HEK293 (cell line): Measurements from ENCODE around the gene HIF3A.

Source experiments
- CTCF ChIA-PET: fragments of 350-600 bp; formaldehyde crosslinking; extraction: SDS; loops from one replicate; lab custom pipeline; 2021; ENCODE audit warnings: antibody characterized with exemption; lab: Yijun Ruan, JAX
- POLR2A ChIA-PET: fragments of 300-600 bp; formaldehyde crosslinking; extraction: SDS; loops from one replicate; lab custom pipeline; 2020; ENCODE audit warnings: antibody characterized with exemption, inconsistent platforms; lab: Yijun Ruan, JAX
- H3K27ac ChIP-seq: fragments of 200-500 bp; sonication (Bioruptor generic); 2 replicates; pipeline ENCODE4 v1.5.1; 2014; ENCODE audit warnings: low read depth, low read length, control low read depth, inconsistent platforms; ENCODE audit errors: extremely low read depth
- H3K36me3 ChIP-seq, 2 experiments: fragments of 200-500 bp in 1 of 2; sonication (Bioruptor generic) in 1 of 2; 1 replicate in 1 of 2; 2 replicates in 1 of 2; pipeline ENCODE4 v1.5.1; 2014 to 2017; ENCODE audit warnings: inconsistent platforms in 2 of 2, low read length in 2 of 2; ENCODE audit not compliant: control insufficient read depth in 2 of 2, insufficient read depth in 1 of 2
- H3K4me1 ChIP-seq: fragments of 200-500 bp; sonication (Bioruptor generic); 2 replicates; pipeline ENCODE4 v1.5.1; 2014; ENCODE audit warnings: mild to moderate bottlenecking, low read length, inconsistent platforms; ENCODE audit not compliant: control insufficient read depth, insufficient read depth
- H3K4me3 ChIP-seq: 2 replicates; pipeline ENCODE4 v1.5.1; 2011; ENCODE audit warnings: low read depth, mild to moderate bottlenecking, control low read depth, low read length, moderate library complexity
- H3K9me3 ChIP-seq: fragments of 200-500 bp; sonication (Bioruptor generic); 2 replicates; pipeline ENCODE4 v1.5.1; 2014; ENCODE audit warnings: low read depth, low read length, inconsistent platforms; ENCODE audit not compliant: control insufficient read depth, insufficient read depth
- GLI2 ChIP-seq: fragments of 450-650 bp; formaldehyde crosslinking; IDR thresholded peaks from 2 replicates; pipeline ENCODE4; 2017; ENCODE audit warnings: missing biosample characterization, missing genetic modification characterization, low read depth, borderline replicate concordance
- KLF1 ChIP-seq: fragments of 450-650 bp; formaldehyde crosslinking; IDR thresholded peaks from 2 replicates; pipeline ENCODE4 v1.5.1; 2016; ENCODE audit warnings: missing biosample characterization, missing genetic modification characterization
- PRDM1 ChIP-seq: fragments of 450-650 bp; formaldehyde crosslinking; IDR thresholded peaks from 2 replicates; pipeline ENCODE4; 2016; ENCODE audit warnings: missing biosample characterization, missing genetic modification characterization
- SALL2 ChIP-seq: fragments of 450-650 bp; formaldehyde crosslinking; IDR thresholded peaks from 2 replicates; pipeline ENCODE4 v1.5.0; 2017; ENCODE audit warnings: missing biosample characterization, mild to moderate bottlenecking, missing genetic modification characterization, borderline replicate concordance
- SP3 ChIP-seq: fragments of 450-650 bp; formaldehyde crosslinking; IDR thresholded peaks from 2 replicates; pipeline ENCODE4 v1.5.1; 2016; ENCODE audit warnings: missing biosample characterization, missing genetic modification characterization
- YY2 ChIP-seq: fragments of 450-650 bp; formaldehyde crosslinking; IDR thresholded peaks from 2 replicates; pipeline ENCODE4 v1.5.1; 2016; ENCODE audit warnings: missing biosample characterization, missing genetic modification characterization
- ZBTB7A ChIP-seq: fragments of 450-650 bp; formaldehyde crosslinking; IDR thresholded peaks from 2 replicates; pipeline ENCODE4 v1.5.1; 2016; ENCODE audit warnings: low read depth, missing biosample characterization, missing genetic modification characterization
- ZNF391 ChIP-seq: fragments of 450-650 bp; formaldehyde crosslinking; IDR thresholded peaks from 2 replicates; pipeline ENCODE4 v1.5.1; 2016; ENCODE audit warnings: low read depth, missing biosample characterization, missing genetic modification characterization, borderline replicate concordance
- ZNF423 ChIP-seq: fragments of 450-650 bp; formaldehyde crosslinking; IDR thresholded peaks from 2 replicates; pipeline ENCODE4 v1.5.1; 2016; ENCODE audit warnings: missing biosample characterization, missing genetic modification characterization
- ZNF530 ChIP-seq: fragments of 450-650 bp; formaldehyde crosslinking; IDR thresholded peaks from 2 replicates; pipeline ENCODE4 v1.5.1; 2016; ENCODE audit warnings: low read depth, missing biosample characterization, missing genetic modification characterization
- ZNF571 ChIP-seq: fragments of 450-650 bp; formaldehyde crosslinking; IDR thresholded peaks from 2 replicates; pipeline ENCODE4 v1.5.0; 2017; ENCODE audit warnings: missing biosample characterization, missing genetic modification characterization
- ZNF629 ChIP-seq: fragments of 450-650 bp; formaldehyde crosslinking; IDR thresholded peaks from 2 replicates; pipeline ENCODE4 v1.5.1; 2017; ENCODE audit warnings: missing biosample characterization, missing genetic modification characterization
- ZSCAN16 ChIP-seq: fragments of 450-650 bp; formaldehyde crosslinking; IDR thresholded peaks from 2 replicates; pipeline ENCODE4 v1.5.1; 2016; ENCODE audit warnings: missing biosample characterization, missing genetic modification characterization
- TF ChIP-seq, protein P1 (sequence below): fragments of 450-650 bp; formaldehyde crosslinking; IDR thresholded peaks from 2 replicates; pipeline ENCODE4 v1.5.1; 2017; ENCODE audit warnings: missing biosample characterization, missing genetic modification characterization
- TF ChIP-seq, protein P2 (sequence below): fragments of 450-650 bp; formaldehyde crosslinking; IDR thresholded peaks from 2 replicates; pipeline ENCODE4 v1.5.1; 2016; ENCODE audit warnings: missing biosample characterization, missing genetic modification characterization
- TF ChIP-seq, protein P3 (sequence below): fragments of 450-650 bp; formaldehyde crosslinking; IDR thresholded peaks from 2 replicates; pipeline ENCODE4 v1.5.1; 2016; ENCODE audit warnings: missing biosample characterization, missing genetic modification characterization, borderline replicate concordance
- TF ChIP-seq, protein P4 (sequence below): fragments of 450-650 bp; formaldehyde crosslinking; optimal IDR thresholded peaks from 2 replicates; pipeline ENCODE3; 2016; ENCODE audit warnings: missing biosample characterization, mild to moderate bottlenecking, missing genetic modification characterization
- TF ChIP-seq, protein P5 (sequence below): fragments of 450-650 bp; formaldehyde crosslinking; IDR thresholded peaks from 2 replicates; pipeline ENCODE4 v1.5.1; 2016; ENCODE audit warnings: missing biosample characterization, missing genetic modification characterization, low read depth
- TF ChIP-seq, protein P6 (sequence below): fragments of 450-650 bp; formaldehyde crosslinking; IDR thresholded peaks from 2 replicates; pipeline ENCODE4 v1.5.1; 2016; ENCODE audit warnings: missing biosample characterization, missing genetic modification characterization

HIF3A gene

DNA sequence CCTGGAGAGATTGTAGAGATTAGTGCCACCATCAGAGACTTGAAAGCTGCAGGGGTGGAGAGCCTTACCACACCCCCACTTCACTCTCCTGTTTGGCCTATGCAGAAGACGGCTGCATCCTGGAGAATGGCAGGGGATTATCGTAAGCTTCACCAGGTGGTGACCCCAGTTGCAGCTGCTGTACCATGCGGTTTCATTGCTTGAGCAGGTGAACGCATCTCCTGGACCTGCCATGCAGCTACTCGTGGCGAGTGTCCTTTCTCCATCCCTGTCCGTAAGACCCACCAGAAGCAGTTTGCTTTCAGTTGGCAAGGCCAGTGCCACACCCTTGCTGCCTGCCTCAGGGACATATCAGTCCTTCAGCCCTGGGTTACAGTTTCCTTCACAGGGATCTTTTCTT lies 71.3 kb downstream of the HIF3A start:
- no peak overlapping the region for H3K4me3 ChIP-seq

DNA sequence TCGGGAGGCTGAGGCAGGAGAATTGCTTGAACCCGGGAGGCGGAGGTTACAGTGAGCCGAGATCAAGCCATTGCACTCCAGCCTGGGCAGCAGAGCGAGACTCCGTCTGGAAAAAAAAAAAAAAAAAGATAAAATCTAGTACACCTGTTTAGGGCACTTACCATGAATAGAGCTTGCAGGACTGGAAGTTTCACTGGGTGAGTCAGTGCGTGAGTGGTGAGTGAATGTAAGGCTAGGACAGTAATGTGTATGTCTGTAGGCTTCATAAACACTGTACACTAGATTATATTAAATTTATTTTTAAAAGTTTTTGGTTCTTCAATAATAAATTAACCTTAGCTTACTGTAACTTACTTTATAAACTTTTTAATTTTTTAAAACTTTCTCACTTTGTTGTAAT lies 73.0 kb downstream of the HIF3A start:
- ChIA-PET POLR2A (interaction anchor here (0.7 kb wide), 1 partner anchor 14 kb away, joined by 5 read pairs; no protein-coding TSS in a partner anchor), CTCF (interaction anchor here (0.6 to 3.3 kb wide), 6 partner anchors 8 to 360 kb away, joined by 3 to 19 read pairs (median 4); partner anchors contain the start of gene PPP5C)
- TF ChIP-seq, protein P1, sequence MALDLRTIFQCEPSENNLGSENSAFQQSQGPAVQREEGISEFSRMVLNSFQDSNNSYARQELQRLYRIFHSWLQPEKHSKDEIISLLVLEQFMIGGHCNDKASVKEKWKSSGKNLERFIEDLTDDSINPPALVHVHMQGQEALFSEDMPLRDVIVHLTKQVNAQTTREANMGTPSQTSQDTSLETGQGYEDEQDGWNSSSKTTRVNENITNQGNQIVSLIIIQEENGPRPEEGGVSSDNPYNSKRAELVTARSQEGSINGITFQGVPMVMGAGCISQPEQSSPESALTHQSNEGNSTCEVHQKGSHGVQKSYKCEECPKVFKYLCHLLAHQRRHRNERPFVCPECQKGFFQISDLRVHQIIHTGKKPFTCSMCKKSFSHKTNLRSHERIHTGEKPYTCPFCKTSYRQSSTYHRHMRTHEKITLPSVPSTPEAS (tag by site-specific recombination): no peak
- TF ChIP-seq, protein P2, sequence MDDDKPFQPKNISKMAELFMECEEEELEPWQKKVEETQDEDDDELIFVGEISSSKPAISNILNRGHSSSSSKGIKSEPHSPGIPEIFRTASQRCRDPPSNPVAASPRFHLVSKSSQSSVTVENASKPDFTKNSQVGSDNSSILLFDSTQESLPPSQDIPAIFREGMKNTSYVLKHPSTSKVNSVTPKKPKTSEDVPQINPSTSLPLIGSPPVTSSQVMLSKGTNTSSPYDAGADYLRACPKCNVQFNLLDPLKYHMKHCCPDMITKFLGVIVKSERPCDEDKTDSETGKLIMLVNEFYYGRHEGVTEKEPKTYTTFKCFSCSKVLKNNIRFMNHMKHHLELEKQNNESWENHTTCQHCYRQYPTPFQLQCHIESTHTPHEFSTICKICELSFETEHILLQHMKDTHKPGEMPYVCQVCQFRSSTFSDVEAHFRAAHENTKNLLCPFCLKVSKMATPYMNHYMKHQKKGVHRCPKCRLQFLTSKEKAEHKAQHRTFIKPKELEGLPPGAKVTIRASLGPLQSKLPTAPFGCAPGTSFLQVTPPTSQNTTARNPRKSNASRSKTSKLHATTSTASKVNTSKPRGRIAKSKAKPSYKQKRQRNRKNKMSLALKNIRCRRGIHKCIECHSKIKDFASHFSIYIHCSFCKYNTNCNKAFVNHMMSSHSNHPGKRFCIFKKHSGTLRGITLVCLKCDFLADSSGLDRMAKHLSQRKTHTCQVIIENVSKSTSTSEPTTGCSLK: no peak
- TF ChIP-seq YY2: no peak
- TF ChIP-seq PRDM1 (tag by site-specific recombination): peak; percentile 67
- no peak for TF ChIP-seq ZNF423 (tag by site-specific recombination)
- no peak overlapping the region for H3K4me3 ChIP-seq
- no peaks in the 10 kb centered on the region for H3K9me3 ChIP-seq
- no peak overlapping the region for H3K27ac ChIP-seq
- H3K4me1 ChIP-seq: peaks cover 11% of the 10 kb centered on the region
- peaks cover 14 to 63% of the 10 kb centered on the region in 2 experiments for H3K36me3 ChIP-seq

More for the DNA sequence above, 71.3 kb downstream of the HIF3A start:
- Histone ChIP-seq H3K4me1 (peaks cover 8% of the 10 kb centered on the region), H3K27ac (no peak overlapping the region), H3K9me3 (no peaks in the 10 kb centered on the region), H3K36me3 (peaks cover 30 to 65% of the 10 kb centered on the region in 2 experiments)
- ChIA-PET POLR2A (interaction anchor here (0.6 kb wide), 1 partner anchor 348 kb away, joined by 3 read pairs; no protein-coding TSS in a partner anchor), CTCF (interaction anchor here (0.6 to 3.3 kb wide), 7 partner anchors 10 to 360 kb away, joined by 3 to 19 read pairs (median 4); partner anchors contain the start of gene PPP5C)
- TF ChIP-seq, protein P3, sequence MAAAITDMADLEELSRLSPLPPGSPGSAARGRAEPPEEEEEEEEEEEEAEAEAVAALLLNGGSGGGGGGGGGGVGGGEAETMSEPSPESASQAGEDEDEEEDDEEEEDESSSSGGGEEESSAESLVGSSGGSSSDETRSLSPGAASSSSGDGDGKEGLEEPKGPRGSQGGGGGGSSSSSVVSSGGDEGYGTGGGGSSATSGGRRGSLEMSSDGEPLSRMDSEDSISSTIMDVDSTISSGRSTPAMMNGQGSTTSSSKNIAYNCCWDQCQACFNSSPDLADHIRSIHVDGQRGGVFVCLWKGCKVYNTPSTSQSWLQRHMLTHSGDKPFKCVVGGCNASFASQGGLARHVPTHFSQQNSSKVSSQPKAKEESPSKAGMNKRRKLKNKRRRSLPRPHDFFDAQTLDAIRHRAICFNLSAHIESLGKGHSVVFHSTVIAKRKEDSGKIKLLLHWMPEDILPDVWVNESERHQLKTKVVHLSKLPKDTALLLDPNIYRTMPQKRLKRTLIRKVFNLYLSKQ: no peak
- TF ChIP-seq ZNF629 (tag by site-specific recombination) (no peak), ZSCAN16 (tag by site-specific recombination) (no peak), KLF1 (tag by site-specific recombination) (peak; percentile 44; the same call in 1 of the 2 replicates), ZNF423 (tag by site-specific recombination) (no peak)

DNA sequence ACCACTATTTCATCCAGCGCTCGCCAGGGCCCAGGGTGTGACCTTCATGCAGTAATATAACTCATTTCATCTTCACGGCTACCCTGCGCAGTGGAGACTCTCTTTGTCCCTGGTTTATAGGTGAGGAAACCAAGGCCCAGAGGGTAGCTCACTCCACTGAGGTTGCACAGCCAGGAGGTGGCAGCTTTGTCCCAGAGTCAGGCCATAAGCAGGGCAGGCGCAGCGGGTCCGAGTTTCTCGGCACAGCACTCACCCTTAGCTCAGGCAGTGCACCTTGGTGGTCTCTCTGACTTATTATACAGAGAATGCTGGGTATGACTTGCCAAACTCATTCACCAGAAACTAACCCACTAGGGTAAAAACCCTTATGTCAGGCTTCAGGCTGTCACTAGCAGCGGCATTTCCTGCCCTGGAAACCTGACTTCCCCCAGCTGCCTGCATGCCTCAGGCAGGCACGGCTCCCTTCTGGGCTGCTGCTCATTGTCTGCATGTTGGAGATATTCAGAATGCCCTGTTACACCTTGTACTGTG lies 74.6 kb downstream of the HIF3A start:
- POLR2A ChIA-PET: interaction anchor here (0.5 to 0.6 kb wide), 2 partner anchors 64 to 179 kb away, joined by 3 to 4 read pairs; no protein-coding TSS in a partner anchor
- peaks cover 10 to 69% of the 10 kb centered on the region in 2 experiments; a peak in 2 of 3 replicates for H3K36me3 ChIP-seq

More for the DNA sequence above, 74.6 kb downstream of the HIF3A start:
- H3K4me1 ChIP-seq: peaks cover 8% of the 10 kb centered on the region
- H3K9me3 ChIP-seq: no peaks in the 10 kb centered on the region
- TF ChIP-seq ZNF530: no peak
- TF ChIP-seq, protein P4, sequence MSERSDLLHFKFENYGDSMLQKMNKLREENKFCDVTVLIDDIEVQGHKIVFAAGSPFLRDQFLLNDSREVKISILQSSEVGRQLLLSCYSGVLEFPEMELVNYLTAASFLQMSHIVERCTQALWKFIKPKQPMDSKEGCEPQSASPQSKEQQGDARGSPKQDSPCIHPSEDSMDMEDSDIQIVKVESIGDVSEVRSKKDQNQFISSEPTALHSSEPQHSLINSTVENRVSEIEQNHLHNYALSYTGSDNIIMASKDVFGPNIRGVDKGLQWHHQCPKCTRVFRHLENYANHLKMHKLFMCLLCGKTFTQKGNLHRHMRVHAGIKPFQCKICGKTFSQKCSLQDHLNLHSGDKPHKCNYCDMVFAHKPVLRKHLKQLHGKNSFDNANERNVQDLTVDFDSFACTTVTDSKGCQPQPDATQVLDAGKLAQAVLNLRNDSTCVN (tag by site-specific recombination): no peak
- no peak for TF ChIP-seq ZNF391 (tag by site-specific recombination)
- TF ChIP-seq, protein P5, sequence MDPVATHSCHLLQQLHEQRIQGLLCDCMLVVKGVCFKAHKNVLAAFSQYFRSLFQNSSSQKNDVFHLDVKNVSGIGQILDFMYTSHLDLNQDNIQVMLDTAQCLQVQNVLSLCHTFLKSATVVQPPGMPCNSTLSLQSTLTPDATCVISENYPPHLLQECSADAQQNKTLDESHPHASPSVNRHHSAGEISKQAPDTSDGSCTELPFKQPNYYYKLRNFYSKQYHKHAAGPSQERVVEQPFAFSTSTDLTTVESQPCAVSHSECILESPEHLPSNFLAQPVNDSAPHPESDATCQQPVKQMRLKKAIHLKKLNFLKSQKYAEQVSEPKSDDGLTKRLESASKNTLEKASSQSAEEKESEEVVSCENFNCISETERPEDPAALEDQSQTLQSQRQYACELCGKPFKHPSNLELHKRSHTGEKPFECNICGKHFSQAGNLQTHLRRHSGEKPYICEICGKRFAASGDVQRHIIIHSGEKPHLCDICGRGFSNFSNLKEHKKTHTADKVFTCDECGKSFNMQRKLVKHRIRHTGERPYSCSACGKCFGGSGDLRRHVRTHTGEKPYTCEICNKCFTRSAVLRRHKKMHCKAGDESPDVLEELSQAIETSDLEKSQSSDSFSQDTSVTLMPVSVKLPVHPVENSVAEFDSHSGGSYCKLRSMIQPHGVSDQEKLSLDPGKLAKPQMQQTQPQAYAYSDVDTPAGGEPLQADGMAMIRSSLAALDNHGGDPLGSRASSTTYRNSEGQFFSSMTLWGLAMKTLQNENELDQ (tag by site-specific recombination): no peak
- TF ChIP-seq, protein P6, sequence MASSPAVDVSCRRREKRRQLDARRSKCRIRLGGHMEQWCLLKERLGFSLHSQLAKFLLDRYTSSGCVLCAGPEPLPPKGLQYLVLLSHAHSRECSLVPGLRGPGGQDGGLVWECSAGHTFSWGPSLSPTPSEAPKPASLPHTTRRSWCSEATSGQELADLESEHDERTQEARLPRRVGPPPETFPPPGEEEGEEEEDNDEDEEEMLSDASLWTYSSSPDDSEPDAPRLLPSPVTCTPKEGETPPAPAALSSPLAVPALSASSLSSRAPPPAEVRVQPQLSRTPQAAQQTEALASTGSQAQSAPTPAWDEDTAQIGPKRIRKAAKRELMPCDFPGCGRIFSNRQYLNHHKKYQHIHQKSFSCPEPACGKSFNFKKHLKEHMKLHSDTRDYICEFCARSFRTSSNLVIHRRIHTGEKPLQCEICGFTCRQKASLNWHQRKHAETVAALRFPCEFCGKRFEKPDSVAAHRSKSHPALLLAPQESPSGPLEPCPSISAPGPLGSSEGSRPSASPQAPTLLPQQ (tag by site-specific recombination): no peak
- TF ChIP-seq GLI2 (tag by site-specific recombination): no peak
- TF ChIP-seq SP3 (tag by site-specific recombination): no peak
- no peak for TF ChIP-seq SALL2 (tag by site-specific recombination)
- no peak for TF ChIP-seq ZNF571 (tag by site-specific recombination)
- no peak for TF ChIP-seq ZBTB7A (tag by site-specific recombination)
- H3K4me3 ChIP-seq: no peak overlapping the region
- CTCF ChIA-PET: interaction anchor here (0.6 to 1.1 kb wide), 2 partner anchors 30 to 87 kb away, joined by 3 to 4 read pairs; no protein-coding TSS in a partner anchor
- no peak overlapping the region for H3K27ac ChIP-seq
